GM13977 (cell line): Measurements from ENCODE around the gene ADCY3.

Source experiments
- DNase-seq: peaks from one replicate; pipeline ENCODE4 v3.0.0; 2012; ENCODE audit warnings: low spot score
- CTCF ChIP-seq: IDR thresholded peaks from 2 replicates; pipeline ENCODE4 v1.5.1; 2012; ENCODE audit warnings: mild to moderate bottlenecking, control low read depth; ENCODE audit not compliant: insufficient read depth; ENCODE audit errors: extremely low read depth, missing control alignments
- in situ Hi-C: fragments of 300-500 bp; cut with MboI; formaldehyde crosslinking; loops from one replicate; pipeline ENCODE4 v1.12.0; 2022; ENCODE audit warnings: low sequenced_read_pairs, low pct_unique_long_range_greater_than_20kb, mixed read lengths, inconsistent platforms; ENCODE audit not compliant: unreplicated experiment

The ADCY3 gene

GRCh38 chr2:24834733-24835395 is 85.2 kb downstream of the ADCY3 start:
- no peak for DNase-seq
- in situ Hi-C loops: no loop called here
- no peak for TF ChIP-seq CTCF

GRCh38 chr2:24833821-24834732 is 86.0 kb downstream of the ADCY3 start:
- no peak for TF ChIP-seq CTCF
- no peak for DNase-seq
- in situ Hi-C loops: no loop called here

DNA sequence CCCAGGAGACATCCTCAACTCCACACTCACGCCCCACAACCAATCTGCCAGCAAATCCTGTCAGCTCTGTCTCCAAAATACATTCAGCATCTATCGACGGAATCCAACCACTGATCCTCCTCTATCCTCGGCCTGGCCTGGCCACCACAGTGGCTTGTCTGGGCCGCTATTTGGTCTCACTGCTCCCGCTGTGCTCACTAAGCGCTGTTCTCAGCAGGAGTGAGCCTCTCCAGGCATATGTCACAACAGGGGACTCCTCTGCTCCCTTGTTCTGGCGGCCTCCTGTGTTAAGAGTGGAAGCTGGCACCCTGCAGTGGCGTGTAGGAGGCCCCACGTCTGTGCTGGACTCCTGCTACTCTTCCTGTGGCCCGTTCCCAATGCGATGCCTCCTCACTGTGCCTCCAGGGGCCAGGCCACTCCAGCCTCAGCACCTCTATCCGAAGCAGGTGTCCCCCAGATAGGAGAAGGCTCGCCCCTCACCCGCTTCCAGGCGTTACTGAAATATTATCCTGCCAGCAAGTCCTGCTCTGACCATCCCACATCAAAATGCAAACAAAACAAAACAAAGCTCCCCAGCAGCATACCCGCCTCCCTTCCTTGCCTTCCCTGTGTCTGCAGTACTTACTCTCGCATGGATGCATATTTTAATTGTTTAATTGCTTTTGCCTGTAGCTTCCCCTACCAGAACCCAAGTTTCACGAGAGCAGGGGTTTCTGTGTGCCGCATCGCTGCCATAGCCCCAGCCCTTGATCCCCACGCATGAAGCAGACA is 86.9 kb downstream of the ADCY3 start:
- in situ Hi-C loops: no loop called here
- TF ChIP-seq CTCF: no peak
- no peak for DNase-seq

GRCh38 chr2:24832521-24832920 is 87.5 kb downstream of the ADCY3 start:
- DNase-seq: no peak
- in situ Hi-C loops: no loop called here
- no peak for TF ChIP-seq CTCF

GRCh38 chr2:24832073-24832461 is 88.0 kb downstream of the ADCY3 start:
- DNase-seq: no peak
- in situ Hi-C loops: no loop called here
- TF ChIP-seq CTCF: no peak
